Trophoblast cell (in vitro differentiated cells and primary cell): Measurements from ENCODE around the gene CTIF.

Experiments
- DNase-seq, 2 donors: peaks; one replicate each; pipeline ENCODE4 v3.0.0-alpha.2; 2016
- H2AFZ ChIP-seq: 2 replicates; pipeline ENCODE4 v1.6.1; 2013; ENCODE audit warnings: low read length, moderate library complexity, mild to moderate bottlenecking; ENCODE audit not compliant: insufficient read depth, poor library complexity
- H2AK5ac ChIP-seq: 2 replicates; pipeline ENCODE4 v1.6.1; 2013; ENCODE audit warnings: mild to moderate bottlenecking, low read length
- H2BK120ac ChIP-seq: 2 replicates; pipeline ENCODE4 v1.6.1; 2013; ENCODE audit warnings: low read length, mild to moderate bottlenecking, moderate library complexity; ENCODE audit not compliant: insufficient read depth, poor library complexity
- H2BK12ac ChIP-seq: 2 replicates; pipeline ENCODE4 v1.6.1; 2013; ENCODE audit warnings: mild to moderate bottlenecking, low read length, moderate library complexity
- H2BK5ac ChIP-seq: 2 replicates; pipeline ENCODE4 v1.6.1; 2013; ENCODE audit warnings: low read length, low read depth, moderate library complexity, mild to moderate bottlenecking; ENCODE audit not compliant: poor library complexity
- H3K14ac ChIP-seq: 2 replicates; pipeline ENCODE4 v1.6.1; 2013; ENCODE audit warnings: mild to moderate bottlenecking, low read length
- H3K18ac ChIP-seq: 2 replicates; pipeline ENCODE4 v1.6.1; 2013; ENCODE audit warnings: mild to moderate bottlenecking, low read length
- H3K23ac ChIP-seq: 2 replicates; pipeline ENCODE4 v1.6.1; 2013; ENCODE audit warnings: low read length
- H3K27ac ChIP-seq: 2 replicates; pipeline ENCODE4 v1.5.1; 2013; ENCODE audit warnings: low read depth, mild to moderate bottlenecking, inconsistent platforms, low read length, moderate library complexity
- H3K27me3 ChIP-seq: 2 replicates; pipeline ENCODE4 v1.6.1; 2013; ENCODE audit warnings: inconsistent platforms, mild to moderate bottlenecking, low read length, moderate library complexity; ENCODE audit not compliant: insufficient read depth
- H3K36me3 ChIP-seq, 2 experiments: 1 replicate in 1 of 2; 2 replicates in 1 of 2; pipeline ENCODE4 v1.6.1; 2013; ENCODE audit warnings: low read length in 2 of 2, mild to moderate bottlenecking in 2 of 2, moderate library complexity in 1 of 2; ENCODE audit not compliant: insufficient read depth in 2 of 2, control insufficient read depth in 1 of 2
- H3K4ac ChIP-seq: 2 replicates; pipeline ENCODE4 v1.6.1; 2013; ENCODE audit warnings: low read depth, mild to moderate bottlenecking, low read length, moderate library complexity
- H3K4me1 ChIP-seq, 2 experiments: 1 replicate in 1 of 2; 2 replicates in 1 of 2; pipeline ENCODE4 v1.6.1; 2013; ENCODE audit warnings: low read length in 2 of 2, mild to moderate bottlenecking in 2 of 2, moderate library complexity in 1 of 2; ENCODE audit not compliant: insufficient read depth in 2 of 2, control insufficient read depth in 1 of 2
- H3K4me2 ChIP-seq: 2 replicates; pipeline ENCODE4 v1.6.1; 2013; ENCODE audit warnings: inconsistent platforms, mild to moderate bottlenecking, low read length, moderate library complexity
- H3K4me3 ChIP-seq: 2 replicates; pipeline ENCODE4 v1.5.1; 2013; ENCODE audit warnings: mild to moderate bottlenecking, low read depth, low read length, inconsistent platforms
- H3K79me1 ChIP-seq: one replicate; pipeline ENCODE4 v1.6.1; 2013; ENCODE audit warnings: low read length
- H3K79me2 ChIP-seq: 2 replicates; pipeline ENCODE4 v1.6.1; 2013; ENCODE audit warnings: low read length, mild to moderate bottlenecking; ENCODE audit not compliant: control insufficient read depth, insufficient read depth, poor library complexity
- H3K9ac ChIP-seq: 2 replicates; pipeline ENCODE4 v1.6.1; 2013; ENCODE audit warnings: mild to moderate bottlenecking, low read length
- H3K9me3 ChIP-seq: 2 replicates; pipeline ENCODE4 v1.6.1; 2013; ENCODE audit warnings: low read depth, mild to moderate bottlenecking, control low read depth, inconsistent platforms, low read length; ENCODE audit not compliant: insufficient read depth
- H4K12ac ChIP-seq: 2 replicates; pipeline ENCODE4 v1.6.1; 2013; ENCODE audit warnings: low read depth, mild to moderate bottlenecking, low read length, moderate library complexity
- H4K8ac ChIP-seq: 2 replicates; pipeline ENCODE4 v1.6.1; 2013; ENCODE audit warnings: low read depth, mild to moderate bottlenecking, low read length, moderate library complexity
- H4K91ac ChIP-seq: one replicate; pipeline ENCODE4 v1.6.1; 2013; ENCODE audit warnings: low read depth, mild to moderate bottlenecking, low read length, moderate library complexity
- WGBS: extraction: QIAGEN DNeasy Blood & Tissue Kit; methylation state at CpG from one replicate; pipeline ENCODE4 v1.1.7; 2013; ENCODE audit warnings: missing lambda C conversion rate; ENCODE audit not compliant: insufficient read length, insufficient coverage; ENCODE audit errors: extremely low coverage; 5-methylcytosine and 5-hydroxymethylcytosine counted together

The CTIF gene

DNA sequence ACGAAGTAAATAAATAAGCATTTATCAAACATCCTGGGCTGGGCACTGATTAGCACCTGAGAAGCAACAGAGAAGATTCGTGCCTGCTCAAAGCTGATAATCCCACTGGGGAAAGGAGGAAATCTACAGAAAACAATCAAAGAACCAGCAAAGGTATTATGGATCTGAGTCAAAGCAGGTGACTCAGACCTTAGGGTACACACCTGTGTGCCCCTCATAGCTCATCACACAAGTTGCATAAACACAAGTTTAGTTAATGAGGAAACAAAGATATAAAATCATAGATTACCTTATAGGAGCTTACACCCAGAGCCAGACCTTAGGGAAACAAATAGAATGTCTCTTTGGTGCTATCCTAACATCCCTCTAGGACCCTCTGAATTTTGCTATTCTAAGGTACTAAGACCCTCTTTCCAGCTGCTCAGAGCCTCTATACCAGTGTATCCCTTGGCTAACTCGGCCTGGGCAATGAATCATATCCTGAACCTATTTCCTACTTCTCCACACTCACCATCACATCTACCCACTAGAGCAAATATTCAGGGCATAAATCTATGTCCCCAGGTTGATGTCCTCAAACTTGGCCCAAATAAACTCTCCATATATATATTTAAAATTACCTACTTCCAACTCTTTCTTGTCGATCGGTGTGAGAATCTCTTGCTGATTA, 19.3 kb upstream of the CTIF start:
- no peak overlapping the region for H4K8ac ChIP-seq
- H3K4ac ChIP-seq = no peak overlapping the region
- no peaks in the 10 kb centered on the region for H3K36me3 ChIP-seq
- no peak overlapping the region for H2BK120ac ChIP-seq
- no peak overlapping the region for H3K4me3 ChIP-seq
- no peak overlapping the region for H2AK5ac ChIP-seq
- no peak overlapping the region for H2BK5ac ChIP-seq
- WGBS = no CpG with 5 or more reads among the region's 5 CpGs
- H3K9me3 ChIP-seq = peaks cover 5% of the 10 kb centered on the region
- no peaks in the 10 kb centered on the region for H3K4me1 ChIP-seq
- H3K9ac ChIP-seq = no peak overlapping the region
- H3K4me2 ChIP-seq = no peak overlapping the region
- H2BK12ac ChIP-seq = no peak overlapping the region
- no peak overlapping the region for H3K18ac ChIP-seq
- H4K12ac ChIP-seq = no peak overlapping the region
- H3K79me1 ChIP-seq = no peaks in the 10 kb centered on the region
- H3K79me2 ChIP-seq = no peaks in the 10 kb centered on the region
- DNase-seq = no peak
- H3K27me3 ChIP-seq = no peaks in the 10 kb centered on the region
- H3K23ac ChIP-seq = no peak overlapping the region
- H2AFZ ChIP-seq = no peak overlapping the region
- H4K91ac ChIP-seq = no peak overlapping the region
- no peak overlapping the region for H3K14ac ChIP-seq
- no peak overlapping the region for H3K27ac ChIP-seq

DNA sequence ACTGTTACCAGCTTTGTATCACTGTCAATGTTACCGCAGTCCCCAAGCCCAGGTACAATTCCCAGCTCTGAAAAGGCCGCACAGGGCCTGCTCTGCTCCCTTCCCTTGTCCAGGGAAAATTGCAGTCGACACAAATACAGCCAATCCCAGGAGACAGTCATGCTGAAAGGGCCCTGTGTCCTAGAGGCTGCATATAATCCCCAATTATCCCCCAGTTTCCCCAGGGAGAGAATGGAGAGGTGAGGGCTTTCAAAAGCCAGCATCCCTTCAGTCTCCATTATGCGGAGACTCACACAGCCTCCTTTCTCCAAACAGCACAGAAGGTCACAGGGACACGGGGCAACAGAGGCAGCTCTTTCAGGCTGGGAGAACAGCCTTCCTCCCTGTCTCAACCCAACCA, 17.1 kb upstream of the CTIF start:
- H4K91ac ChIP-seq = no peak overlapping the region
- no peak overlapping the region for H4K12ac ChIP-seq
- no peak overlapping the region for H2BK12ac ChIP-seq
- H3K14ac ChIP-seq = no peak overlapping the region
- no peaks in the 10 kb centered on the region for H3K36me3 ChIP-seq
- no peaks in the 10 kb centered on the region for H3K27me3 ChIP-seq
- H3K4me1 ChIP-seq = no peaks in the 10 kb centered on the region
- no peak overlapping the region for H2BK5ac ChIP-seq
- DNase-seq = no peak
- no peak overlapping the region for H3K4me3 ChIP-seq
- no CpG with 5 or more reads among the region's 5 CpGs for WGBS
- no peak overlapping the region for H3K4me2 ChIP-seq
- H3K9me3 ChIP-seq = peaks cover 8% of the 10 kb centered on the region
- H3K18ac ChIP-seq = no peak overlapping the region
- H3K79me1 ChIP-seq = no peaks in the 10 kb centered on the region
- H3K4ac ChIP-seq = no peak overlapping the region
- no peaks in the 10 kb centered on the region for H3K79me2 ChIP-seq
- H3K23ac ChIP-seq = no peak overlapping the region
- H2AK5ac ChIP-seq = no peak overlapping the region
- H3K9ac ChIP-seq = no peak overlapping the region
- H2BK120ac ChIP-seq = no peak overlapping the region
- H3K27ac ChIP-seq = no peak overlapping the region
- no peak overlapping the region for H4K8ac ChIP-seq
- H2AFZ ChIP-seq = no peak overlapping the region

- no peaks in the 10 kb centered on the region for H3K79me2 ChIP-seq
- no peak overlapping the region for H3K18ac ChIP-seq
Observed at GRCh38 chr18:48525671-48526070, 13.2 kb upstream of the CTIF start.

GRCh38 chr18:48527461-48527860, 11.4 kb upstream of the CTIF start:
- Histone ChIP-seq H3K14ac (no peak overlapping the region), H3K4me2 (no peak overlapping the region), H2BK12ac (no peak overlapping the region), H3K23ac (no peak overlapping the region), H3K27me3 (no peaks in the 10 kb centered on the region), H4K12ac (no peak overlapping the region), H2AK5ac (no peak overlapping the region), H3K4me3 (no peak overlapping the region), H2AFZ (no peak overlapping the region), H3K18ac (no peak overlapping the region), H3K79me2 (no peaks in the 10 kb centered on the region), H3K9me3 (peaks cover 6% of the 10 kb centered on the region), H3K4ac (no peak overlapping the region), H3K36me3 (no peaks in the 10 kb centered on the region), H2BK120ac (no peak overlapping the region), H3K27ac (no peak overlapping the region), H3K4me1 (peaks cover 2% of the 10 kb centered on the region in 2 experiments), H4K8ac (no peak overlapping the region), H3K79me1 (peaks cover 2% of the 10 kb centered on the region), H3K9ac (no peak overlapping the region), H2BK5ac (no peak overlapping the region), H4K91ac (no peak overlapping the region)
- no peak for DNase-seq
- WGBS = no CpG with 5 or more reads among the region's 4 CpGs

More at GRCh38 chr18:48525671-48526070, 13.2 kb upstream of the CTIF start:
- H2AFZ ChIP-seq = no peak overlapping the region
- H2BK120ac ChIP-seq = no peak overlapping the region
- H3K36me3 ChIP-seq = no peaks in the 10 kb centered on the region
- H2BK5ac ChIP-seq = no peak overlapping the region
- no peak overlapping the region for H3K4me3 ChIP-seq
- H3K14ac ChIP-seq = no peak overlapping the region
- peaks cover 2% of the 10 kb centered on the region in 2 experiments for H3K4me1 ChIP-seq
- H3K79me1 ChIP-seq = peaks cover 2% of the 10 kb centered on the region
- H3K4me2 ChIP-seq = no peak overlapping the region
- no peak overlapping the region for H3K9ac ChIP-seq
- peaks cover 6% of the 10 kb centered on the region for H3K9me3 ChIP-seq
- no peak overlapping the region for H3K23ac ChIP-seq
- H4K12ac ChIP-seq = no peak overlapping the region
- H3K27ac ChIP-seq = no peak overlapping the region
- no peak overlapping the region for H2BK12ac ChIP-seq
- H4K8ac ChIP-seq = no peak overlapping the region
- H4K91ac ChIP-seq = no peak overlapping the region
- DNase-seq = peak; percentile 34 to 58
- H2AK5ac ChIP-seq = no peak overlapping the region
- no peaks in the 10 kb centered on the region for H3K27me3 ChIP-seq
- no peak overlapping the region for H3K4ac ChIP-seq
